ENCODE results near the gene ANKS3. TPM values are rescaled to one million over a fixed set of nuclear protein-coding genes. Genes with fewer than 3 reads are reported as not detected.
"Not testable (repeated sequence)": the region's sequence is repeated elsewhere in the genome, so short reads cannot be mapped to it uniquely, and the experiment has no call there.

ANKS3 gene
- total RNA-seq, 1 experiment from 2014 or later = 22.6 TPM

DNA sequence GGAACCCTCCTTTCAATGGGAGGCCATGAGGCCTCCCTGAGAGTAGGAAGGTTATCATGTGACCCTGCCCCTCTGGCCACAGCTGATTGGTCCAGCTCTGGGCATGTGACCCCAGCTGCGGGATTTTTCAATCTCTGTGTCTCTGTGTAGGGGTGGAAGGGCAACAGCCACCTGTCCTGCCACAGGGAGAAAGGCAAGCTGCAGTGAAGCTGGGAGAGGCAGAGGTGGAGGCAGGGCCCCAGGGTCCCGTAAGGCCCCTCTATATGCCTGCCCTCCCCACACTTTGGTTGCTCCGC is 11.2 kb upstream of the ANKS3 start:
- Histone ChIP-seq H2AFZ (ENCODE audit: low read length) (no peak overlapping the region), H3K9ac (ENCODE audit: low read length) (no peak overlapping the region), H3K27me3 (ENCODE audit: low read length) (no peaks in the 10 kb centered on the region), H3K9me3 (ENCODE audit: low read length) (no peaks in the 10 kb centered on the region), H3K4me3 (ENCODE audit: low read length) (no peak overlapping the region), H3K9me2 (replicated peaks; ENCODE audit: low read length) (no peaks in the 10 kb centered on the region), H3K79me2 (ENCODE audit: low read length) (no peaks in the 10 kb centered on the region), H3F3A (ENCODE audit: low read length, unreplicated experiment) (no peaks in the 10 kb centered on the region), H3K27ac (ENCODE audit: low read length) (no peak overlapping the region), H4K20me1 (ENCODE audit: low read length) (no peaks in the 10 kb centered on the region), H3K4me1 (ENCODE audit: insufficient read depth, low read length) (no peaks in the 10 kb centered on the region), H3K4me2 (ENCODE audit: low read length) (no peak overlapping the region), H3K36me3 (ENCODE audit: low read depth, low read length) (no peaks in the 10 kb centered on the region)
- ChIA-PET POLR2A (ENCODE audit: unreplicated experiment) (no interaction called here), CTCF (no interaction called here)
- no peak for TF ChIP-seq EZH2phosphoT487 (IDR thresholded peaks at IDR 0.05; ENCODE audit: borderline replicate concordance, low read length)
- DNase-seq (no peak), ATAC-seq (no peak)
- no TSS peak for BruUV-seq (replicated peaks)
- intact Hi-C loops (cut with micrococcal nuclease) = no loop called here

DNA sequence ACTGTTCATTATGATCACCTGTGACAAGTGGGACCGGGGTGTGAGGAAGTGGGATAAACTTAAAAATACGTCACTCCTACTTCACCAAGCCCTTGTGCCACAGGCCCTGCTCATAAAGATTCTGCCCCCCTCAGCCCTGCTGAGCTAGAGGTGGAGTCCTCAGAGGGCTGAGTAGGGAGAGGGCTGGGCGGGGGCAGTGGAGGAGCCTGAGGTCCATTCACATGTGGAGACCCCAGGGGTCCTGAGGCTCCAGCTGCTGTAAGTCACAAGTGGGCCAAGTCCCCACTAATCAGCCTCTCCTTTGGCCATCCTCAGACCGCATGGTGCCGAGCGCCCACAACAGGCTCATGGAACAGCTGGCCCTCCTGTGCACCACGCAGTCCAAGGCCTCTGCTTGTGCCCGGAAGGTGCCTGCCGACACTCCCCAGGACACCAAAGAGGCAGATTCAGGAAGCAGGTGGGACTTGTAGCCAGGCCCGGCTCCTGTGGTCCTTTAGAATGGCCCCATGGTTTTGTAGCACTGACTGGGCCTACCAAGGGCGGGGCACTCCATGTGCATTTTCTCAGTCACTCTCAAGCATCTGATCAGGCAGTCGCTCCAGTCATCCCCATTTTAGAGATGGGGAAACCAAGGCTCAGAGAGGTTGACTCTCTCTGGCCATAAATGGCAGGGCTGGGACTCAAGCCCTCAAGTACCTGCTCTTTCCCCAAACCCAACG is 10.6 kb upstream of the ANKS3 start:
- no peak for DNase-seq
- POLR2A ChIA-PET (ENCODE audit: unreplicated experiment) = no interaction called here
- no peaks in the 10 kb centered on the region for H4K20me1 ChIP-seq (ENCODE audit: low read length)
- H3K27ac ChIP-seq (ENCODE audit: low read length) = no peak overlapping the region
- no peaks in the 10 kb centered on the region for H3F3A ChIP-seq (ENCODE audit: low read length, unreplicated experiment)
- BruUV-seq (replicated peaks) = no TSS peak
- H3K27me3 ChIP-seq (ENCODE audit: low read length) = no peaks in the 10 kb centered on the region
- CTCF ChIA-PET = no interaction called here
- TF ChIP-seq, protein P1, sequence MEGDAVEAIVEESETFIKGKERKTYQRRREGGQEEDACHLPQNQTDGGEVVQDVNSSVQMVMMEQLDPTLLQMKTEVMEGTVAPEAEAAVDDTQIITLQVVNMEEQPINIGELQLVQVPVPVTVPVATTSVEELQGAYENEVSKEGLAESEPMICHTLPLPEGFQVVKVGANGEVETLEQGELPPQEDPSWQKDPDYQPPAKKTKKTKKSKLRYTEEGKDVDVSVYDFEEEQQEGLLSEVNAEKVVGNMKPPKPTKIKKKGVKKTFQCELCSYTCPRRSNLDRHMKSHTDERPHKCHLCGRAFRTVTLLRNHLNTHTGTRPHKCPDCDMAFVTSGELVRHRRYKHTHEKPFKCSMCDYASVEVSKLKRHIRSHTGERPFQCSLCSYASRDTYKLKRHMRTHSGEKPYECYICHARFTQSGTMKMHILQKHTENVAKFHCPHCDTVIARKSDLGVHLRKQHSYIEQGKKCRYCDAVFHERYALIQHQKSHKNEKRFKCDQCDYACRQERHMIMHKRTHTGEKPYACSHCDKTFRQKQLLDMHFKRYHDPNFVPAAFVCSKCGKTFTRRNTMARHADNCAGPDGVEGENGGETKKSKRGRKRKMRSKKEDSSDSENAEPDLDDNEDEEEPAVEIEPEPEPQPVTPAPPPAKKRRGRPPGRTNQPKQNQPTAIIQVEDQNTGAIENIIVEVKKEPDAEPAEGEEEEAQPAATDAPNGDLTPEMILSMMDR (conservative IDR thresholded peaks at IDR 0.05; ENCODE audit: low read depth, low read length) = no peak
- no peak for TF ChIP-seq EZH2phosphoT487 (IDR thresholded peaks at IDR 0.05; ENCODE audit: borderline replicate concordance, low read length)
- TF ChIP-seq EZH2 (IDR thresholded peaks at IDR 0.05; ENCODE audit: low read length, unreplicated experiment) = no peak
- no peaks in the 10 kb centered on the region for H3K36me3 ChIP-seq (ENCODE audit: low read depth, low read length)
- no peak overlapping the region for H3K4me3 ChIP-seq (ENCODE audit: low read length)
- H3K4me2 ChIP-seq (ENCODE audit: low read length) = no peak overlapping the region
- intact Hi-C loops (cut with micrococcal nuclease) = no loop called here
- H3K9me3 ChIP-seq (ENCODE audit: low read length) = no peaks in the 10 kb centered on the region
- no peaks in the 10 kb centered on the region for H3K9me2 ChIP-seq (replicated peaks; ENCODE audit: low read length)
- no peak for ATAC-seq
- H3K4me1 ChIP-seq (ENCODE audit: insufficient read depth, low read length) = no peaks in the 10 kb centered on the region
- no peaks in the 10 kb centered on the region for H3K79me2 ChIP-seq (ENCODE audit: low read length)
- H3K9ac ChIP-seq (ENCODE audit: low read length) = no peak overlapping the region
- no peak overlapping the region for H2AFZ ChIP-seq (ENCODE audit: low read length)

DNA sequence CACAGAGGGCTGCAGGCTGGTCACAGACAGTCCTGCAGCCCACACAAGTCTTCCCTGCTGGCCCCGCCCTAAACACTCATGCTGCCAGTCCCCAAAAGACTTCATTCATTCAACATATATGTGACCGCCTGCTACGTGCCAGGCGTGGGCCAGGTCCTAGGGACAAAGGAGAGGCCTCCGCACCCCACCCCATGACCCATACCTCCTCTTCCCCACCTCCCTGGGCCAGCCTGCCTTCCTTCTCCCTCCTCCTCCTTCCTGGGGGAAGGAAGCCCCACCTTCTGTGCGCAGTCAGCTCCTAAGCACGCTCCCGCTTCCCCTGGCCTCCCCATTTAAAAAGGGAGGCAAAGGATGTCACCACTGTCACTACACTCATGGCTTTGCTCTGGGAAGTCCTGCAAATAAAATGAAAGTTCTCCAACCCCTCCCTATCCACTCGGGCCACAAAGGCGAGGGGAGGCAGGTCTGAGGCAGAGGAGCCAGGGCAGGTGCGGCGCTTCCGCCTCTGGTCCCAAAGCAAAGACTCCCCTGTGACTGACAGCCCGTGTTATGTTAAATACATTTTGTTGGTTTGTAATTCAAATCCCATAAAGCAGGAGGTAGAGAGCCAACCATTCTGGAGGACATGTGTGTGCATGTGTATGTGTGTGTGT is 9.3 kb upstream of the ANKS3 start:
- no peaks in the 10 kb centered on the region for H3K4me1 ChIP-seq (ENCODE audit: insufficient read depth, low read length)
- intact Hi-C loops (cut with micrococcal nuclease) = no loop called here
- DNase-seq = no peak
- H3K9ac ChIP-seq (ENCODE audit: low read length) = no peak overlapping the region
- ChIA-PET CTCF (no interaction called here), POLR2A (ENCODE audit: unreplicated experiment) (no interaction called here)
- no peaks in the 10 kb centered on the region for H3K79me2 ChIP-seq (ENCODE audit: low read length)
- H3F3A ChIP-seq (ENCODE audit: low read length, unreplicated experiment) = no peaks in the 10 kb centered on the region
- H3K4me2 ChIP-seq (ENCODE audit: low read length) = no peak overlapping the region
- TF ChIP-seq EZH2phosphoT487 (IDR thresholded peaks at IDR 0.05; ENCODE audit: borderline replicate concordance, low read length) (no peak), EZH2 (IDR thresholded peaks at IDR 0.05; ENCODE audit: low read length, unreplicated experiment) (no peak)
- TF ChIP-seq, protein P1 (conservative IDR thresholded peaks at IDR 0.05; ENCODE audit: low read depth, low read length) = no peak
- no peak overlapping the region for H3K4me3 ChIP-seq (ENCODE audit: low read length)
- no peaks in the 10 kb centered on the region for H3K36me3 ChIP-seq (ENCODE audit: low read depth, low read length)
- no peaks in the 10 kb centered on the region for H3K9me2 ChIP-seq (replicated peaks; ENCODE audit: low read length)
- H3K27me3 ChIP-seq (ENCODE audit: low read length) = no peaks in the 10 kb centered on the region
- no peak for ATAC-seq
- BruUV-seq (replicated peaks) = no TSS peak
- no peaks in the 10 kb centered on the region for H4K20me1 ChIP-seq (ENCODE audit: low read length)
- no peak overlapping the region for H2AFZ ChIP-seq (ENCODE audit: low read length)
- no peak overlapping the region for H3K27ac ChIP-seq (ENCODE audit: low read length)
- no peaks in the 10 kb centered on the region for H3K9me3 ChIP-seq (ENCODE audit: low read length)

DNA sequence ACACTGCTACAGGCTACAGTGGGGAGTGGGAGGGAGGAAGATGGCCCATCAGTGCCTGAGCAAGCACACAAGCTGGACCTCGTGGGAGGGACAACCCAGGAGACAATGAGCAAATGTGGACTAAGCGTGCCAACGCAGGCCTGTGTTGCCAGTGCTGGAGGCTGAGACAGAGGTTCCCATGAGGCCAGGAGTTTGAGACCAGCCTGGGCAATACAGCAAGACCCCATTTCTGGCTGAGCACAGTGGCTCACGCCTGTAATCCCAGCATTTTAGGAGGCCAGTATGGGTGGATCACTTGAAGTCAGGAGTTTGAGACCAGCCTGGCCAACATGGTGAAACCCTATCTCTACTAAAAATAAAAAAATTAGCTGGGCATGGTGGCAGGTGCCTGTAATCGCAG is 4.3 kb upstream of the ANKS3 start:
- POLR2A ChIA-PET (ENCODE audit: unreplicated experiment); H3F3A ChIP-seq (ENCODE audit: low read length, unreplicated experiment); ATAC-seq; H3K9me3 ChIP-seq (ENCODE audit: low read length); DNase-seq; BruUV-seq (replicated peaks); H2AFZ ChIP-seq (ENCODE audit: low read length); H4K20me1 ChIP-seq (ENCODE audit: low read length); CTCF ChIA-PET; H3K79me2 ChIP-seq (ENCODE audit: low read length); H3K4me2 ChIP-seq (ENCODE audit: low read length); H3K27ac ChIP-seq (ENCODE audit: low read length); H3K36me3 ChIP-seq (ENCODE audit: low read depth, low read length); H3K9me2 ChIP-seq (replicated peaks; ENCODE audit: low read length); H3K9ac ChIP-seq (ENCODE audit: low read length); H3K4me3 ChIP-seq (ENCODE audit: low read length); H3K27me3 ChIP-seq (ENCODE audit: low read length); H3K4me1 ChIP-seq (ENCODE audit: insufficient read depth, low read length): not testable (repeated sequence)
- intact Hi-C loops (cut with micrococcal nuclease) = loop anchor here (10.0 kb wide), 1 partner anchor 206 kb away; no protein-coding TSS in a partner anchor

Measured in PC-3 (cell line).